Mammary epithelial cell (primary cell): ENCODE results near the gene SLC9A9.

ENCODE experiments used
- EZH2 ChIP-seq: IDR thresholded peaks from 2 replicates; pipeline ENCODE4 v1.6.1; 2012; ENCODE audit warnings: low read length, inconsistent platforms, borderline replicate concordance
- TF ChIP-seq, protein P1 (sequence below), 2 donors: IDR thresholded peaks in 1 of 2; conservative IDR thresholded peaks in 1 of 2; 2 replicates each; pipeline ENCODE4 v1.5.1; 2011 to 2012; ENCODE audit warnings: inconsistent platforms in 2 of 2, low read length in 2 of 2, mild to moderate bottlenecking in 2 of 2, control low read depth in 1 of 2, low read depth in 1 of 2; ENCODE audit not compliant: insufficient read depth in 1 of 2; ENCODE audit errors: extremely low read depth in 1 of 2

DNA sequence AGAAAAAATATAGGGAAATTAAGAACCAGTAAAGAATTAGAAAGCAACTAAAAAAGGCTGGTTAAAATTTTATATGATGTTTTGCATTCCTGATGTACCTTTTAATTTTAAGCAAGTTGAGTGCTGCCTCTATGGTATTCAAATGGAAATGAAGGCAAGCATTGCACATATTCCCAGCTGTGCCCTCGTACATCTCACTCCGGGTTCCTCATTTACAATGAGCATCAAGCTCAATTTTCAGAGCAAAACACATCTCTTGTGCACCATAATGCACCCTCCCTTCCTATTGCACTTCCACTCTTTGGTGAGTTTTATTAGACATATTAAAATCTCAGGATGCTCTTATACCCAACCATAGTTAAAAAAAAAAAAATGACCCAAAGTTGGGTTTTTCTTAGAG, 460.8 kb downstream of the SLC9A9 start:
- TF ChIP-seq, protein P1, sequence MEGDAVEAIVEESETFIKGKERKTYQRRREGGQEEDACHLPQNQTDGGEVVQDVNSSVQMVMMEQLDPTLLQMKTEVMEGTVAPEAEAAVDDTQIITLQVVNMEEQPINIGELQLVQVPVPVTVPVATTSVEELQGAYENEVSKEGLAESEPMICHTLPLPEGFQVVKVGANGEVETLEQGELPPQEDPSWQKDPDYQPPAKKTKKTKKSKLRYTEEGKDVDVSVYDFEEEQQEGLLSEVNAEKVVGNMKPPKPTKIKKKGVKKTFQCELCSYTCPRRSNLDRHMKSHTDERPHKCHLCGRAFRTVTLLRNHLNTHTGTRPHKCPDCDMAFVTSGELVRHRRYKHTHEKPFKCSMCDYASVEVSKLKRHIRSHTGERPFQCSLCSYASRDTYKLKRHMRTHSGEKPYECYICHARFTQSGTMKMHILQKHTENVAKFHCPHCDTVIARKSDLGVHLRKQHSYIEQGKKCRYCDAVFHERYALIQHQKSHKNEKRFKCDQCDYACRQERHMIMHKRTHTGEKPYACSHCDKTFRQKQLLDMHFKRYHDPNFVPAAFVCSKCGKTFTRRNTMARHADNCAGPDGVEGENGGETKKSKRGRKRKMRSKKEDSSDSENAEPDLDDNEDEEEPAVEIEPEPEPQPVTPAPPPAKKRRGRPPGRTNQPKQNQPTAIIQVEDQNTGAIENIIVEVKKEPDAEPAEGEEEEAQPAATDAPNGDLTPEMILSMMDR (conservative IDR thresholded peaks at IDR 0.05 in 1 of 2, IDR thresholded peaks at IDR 0.05 in 1 of 2; ENCODE audit: extremely low read depth in 1 of 2, insufficient read depth in 1 of 2, low read depth in 1 of 2, low read length in 2 of 2), result no peak
- TF ChIP-seq EZH2, result no peak
